ENCODE results near the gene CCT5.

Gene CCT5

GRCh38 chr5:10249948-10250805 is at the start of gene CCT5:
TSS of gene CCT5 (plus strand) at chr5:10250280. CDS start at chr5:10250341, 61 bp downstream.
- DNase-seq (ENCODE audit: low read depth) = peak; percentile 99
- TF ChIP-seq, protein P1, sequence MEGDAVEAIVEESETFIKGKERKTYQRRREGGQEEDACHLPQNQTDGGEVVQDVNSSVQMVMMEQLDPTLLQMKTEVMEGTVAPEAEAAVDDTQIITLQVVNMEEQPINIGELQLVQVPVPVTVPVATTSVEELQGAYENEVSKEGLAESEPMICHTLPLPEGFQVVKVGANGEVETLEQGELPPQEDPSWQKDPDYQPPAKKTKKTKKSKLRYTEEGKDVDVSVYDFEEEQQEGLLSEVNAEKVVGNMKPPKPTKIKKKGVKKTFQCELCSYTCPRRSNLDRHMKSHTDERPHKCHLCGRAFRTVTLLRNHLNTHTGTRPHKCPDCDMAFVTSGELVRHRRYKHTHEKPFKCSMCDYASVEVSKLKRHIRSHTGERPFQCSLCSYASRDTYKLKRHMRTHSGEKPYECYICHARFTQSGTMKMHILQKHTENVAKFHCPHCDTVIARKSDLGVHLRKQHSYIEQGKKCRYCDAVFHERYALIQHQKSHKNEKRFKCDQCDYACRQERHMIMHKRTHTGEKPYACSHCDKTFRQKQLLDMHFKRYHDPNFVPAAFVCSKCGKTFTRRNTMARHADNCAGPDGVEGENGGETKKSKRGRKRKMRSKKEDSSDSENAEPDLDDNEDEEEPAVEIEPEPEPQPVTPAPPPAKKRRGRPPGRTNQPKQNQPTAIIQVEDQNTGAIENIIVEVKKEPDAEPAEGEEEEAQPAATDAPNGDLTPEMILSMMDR (conservative IDR thresholded peaks at IDR 0.05; ENCODE audit: control insufficient read depth, insufficient read depth, low read depth, low read length) = no peak
- peak within 1 kb of the TSS; percentile 86 for H3K4me3 ChIP-seq (ENCODE audit: control insufficient read depth, low read depth, low read length)

GRCh38 chr5:10201223-10201868 is 48.7 kb upstream of the CCT5 start:
- DNase-seq (ENCODE audit: low read depth) = peak; percentile 16
- TF ChIP-seq, protein P1 (conservative IDR thresholded peaks at IDR 0.05; ENCODE audit: control insufficient read depth, insufficient read depth, low read depth, low read length) = peak; percentile 51
- no peak overlapping the region for H3K4me3 ChIP-seq (ENCODE audit: control insufficient read depth, low read depth, low read length)

- TF ChIP-seq, protein P1 (conservative IDR thresholded peaks at IDR 0.05; ENCODE audit: control insufficient read depth, insufficient read depth, low read depth, low read length) = no peak
- no peak for DNase-seq (ENCODE audit: low read depth)
- no peak overlapping the region for H3K4me3 ChIP-seq (ENCODE audit: control insufficient read depth, low read depth, low read length)
Observed at GRCh38 chr5:10202089-10202910, 47.8 kb upstream of the CCT5 start.

DNA sequence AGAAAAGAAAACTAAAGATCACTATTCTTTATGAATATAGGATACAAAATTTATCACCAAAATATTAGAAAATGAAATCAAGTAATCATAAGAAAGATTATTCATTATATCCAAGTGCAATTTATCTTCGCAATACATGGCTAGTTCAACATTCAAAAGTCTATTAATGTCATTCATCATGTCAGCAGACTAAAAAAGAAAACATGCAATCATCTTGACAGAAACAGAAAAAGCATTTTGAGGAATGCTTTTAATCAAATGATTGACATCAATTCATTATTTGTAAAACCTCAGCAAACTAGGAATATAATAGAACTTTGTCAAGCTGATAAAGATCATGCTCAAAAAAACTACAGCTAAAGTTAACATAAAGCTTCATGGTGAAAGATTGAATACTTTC is 41.1 kb upstream of the CCT5 start:
- no peak overlapping the region for H3K4me3 ChIP-seq (ENCODE audit: control insufficient read depth, low read depth, low read length)
- TF ChIP-seq, protein P1 (conservative IDR thresholded peaks at IDR 0.05; ENCODE audit: control insufficient read depth, insufficient read depth, low read depth, low read length) = no peak
- no peak for DNase-seq (ENCODE audit: low read depth)

DNA sequence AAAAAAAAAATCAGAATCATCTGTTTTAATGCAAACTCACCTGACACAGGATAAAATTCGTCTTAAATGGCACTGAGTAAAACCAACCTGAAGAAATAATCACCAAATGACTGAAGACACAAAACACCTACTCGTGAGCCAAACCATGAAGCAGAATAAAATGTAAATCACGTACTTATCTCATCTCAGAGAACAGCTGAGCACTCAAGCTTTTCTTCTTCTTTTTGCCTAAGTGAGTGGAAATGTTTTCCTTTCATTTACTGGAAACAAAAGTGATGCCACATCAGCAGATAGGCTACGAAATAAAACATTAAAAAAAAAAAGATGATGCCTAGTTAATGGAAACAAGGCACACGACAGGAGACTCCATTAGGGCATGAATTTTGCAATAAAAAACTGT is 36.8 kb upstream of the CCT5 start:
- TF ChIP-seq, protein P1 (conservative IDR thresholded peaks at IDR 0.05; ENCODE audit: control insufficient read depth, insufficient read depth, low read depth, low read length) = no peak
- DNase-seq (ENCODE audit: low read depth) = no peak
- H3K4me3 ChIP-seq (ENCODE audit: control insufficient read depth, low read depth, low read length) = no peak overlapping the region

- TF ChIP-seq, protein P1 (conservative IDR thresholded peaks at IDR 0.05; ENCODE audit: control insufficient read depth, insufficient read depth, low read depth, low read length) = no peak
- no peak for DNase-seq (ENCODE audit: low read depth)
- no peak overlapping the region for H3K4me3 ChIP-seq (ENCODE audit: control insufficient read depth, low read depth, low read length)
Observed at GRCh38 chr5:10214041-10214440, 36.0 kb upstream of the CCT5 start.
